HUDEP-2 (cell line): ENCODE data around the gene INO80D.

Experiments used
- DNase-seq, 76 experiments: peaks; one replicate each; lab custom pipeline; 2025; ENCODE audit not compliant: unreplicated experiment in 76 of 76; lab: John Stamatoyannopoulos, UW

Gene INO80D

GRCh38 chr2:205947621-205948495 is 138.1 kb downstream of the INO80D start:
- DNase-seq = peak in 19 of 76 experiments; percentile 3 to 47 (median 15)

GRCh38 chr2:205946226-205946625 is 139.7 kb downstream of the INO80D start:
- no peak for DNase-seq
